Astrocyte of the cerebellum (primary cell): ENCODE data around the gene MSTO1.
"Not testable (repeated sequence)": the region's sequence is repeated elsewhere in the genome, so short reads cannot be mapped to it uniquely, and the experiment has no call there.

Experiments
- DNase-seq: peaks from one replicate; pipeline ENCODE4 v3.0.0-alpha.2; 2011; ENCODE audit warnings: low read depth
- H3K4me3 ChIP-seq: 2 replicates; pipeline ENCODE4 v1.5.1; 2011; ENCODE audit warnings: mild to moderate bottlenecking, low read depth, low read length, moderate library complexity
- CTCF ChIP-seq: IDR thresholded peaks from 2 replicates; pipeline ENCODE4 v1.5.1; 2012; ENCODE audit warnings: low read length, low read depth, moderate library complexity, mild to moderate bottlenecking; ENCODE audit errors: missing control alignments
- in situ Hi-C: cut with HindIII; loops from 2 replicates; pipeline ENCODE4 v1.10.0; 2017; ENCODE audit warnings: low sequenced_read_pairs

Gene MSTO1

GRCh38 chr1:155622191-155622590 is 12.2 kb downstream of the MSTO1 start:
- H3K4me3 ChIP-seq = no peak overlapping the region
- in situ Hi-C loops = no loop called here
- DNase-seq = no peak
- no peak for TF ChIP-seq CTCF

- no peak for DNase-seq
- H3K4me3 ChIP-seq = no peak overlapping the region
- TF ChIP-seq CTCF = no peak
- in situ Hi-C loops = no loop called here
Observed at GRCh38 chr1:155623357-155623756, 13.3 kb downstream of the MSTO1 start.

- in situ Hi-C loops = not testable (repeated sequence)
Observed at GRCh38 chr1:155626428-155626827, 16.4 kb downstream of the MSTO1 start.

GRCh38 chr1:155636397-155637153 is 26.6 kb downstream of the MSTO1 start:
- TF ChIP-seq CTCF = no peak
- DNase-seq = no peak
- no peak overlapping the region for H3K4me3 ChIP-seq
- in situ Hi-C loops = no loop called here

More at GRCh38 chr1:155626428-155626827, 16.4 kb downstream of the MSTO1 start:
- H3K4me3 ChIP-seq, DNase-seq: not testable (repeated sequence)

- TF ChIP-seq CTCF = no peak
- no peak overlapping the region for H3K4me3 ChIP-seq
- in situ Hi-C loops = no loop called here
- no peak for DNase-seq
Observed at GRCh38 chr1:155640367-155640766, 30.3 kb downstream of the MSTO1 start.

GRCh38 chr1:155642559-155643180 is 32.7 kb downstream of the MSTO1 start:
- DNase-seq, H3K4me3 ChIP-seq, in situ Hi-C loops: not testable (repeated sequence)

- no peak for TF ChIP-seq CTCF
- H3K4me3 ChIP-seq = no peak overlapping the region
- no peak for DNase-seq
- in situ Hi-C loops = no loop called here
Observed at GRCh38 chr1:155643230-155643629, 33.2 kb downstream of the MSTO1 start.
